ENCODE measurements around the gene DCHS2. TPM values are rescaled to one million over a fixed set of nuclear protein-coding genes. Genes with fewer than 3 reads are reported as not detected.

DCHS2 gene
- total RNA-seq, 1 donor = under 0.01 TPM

DNA sequence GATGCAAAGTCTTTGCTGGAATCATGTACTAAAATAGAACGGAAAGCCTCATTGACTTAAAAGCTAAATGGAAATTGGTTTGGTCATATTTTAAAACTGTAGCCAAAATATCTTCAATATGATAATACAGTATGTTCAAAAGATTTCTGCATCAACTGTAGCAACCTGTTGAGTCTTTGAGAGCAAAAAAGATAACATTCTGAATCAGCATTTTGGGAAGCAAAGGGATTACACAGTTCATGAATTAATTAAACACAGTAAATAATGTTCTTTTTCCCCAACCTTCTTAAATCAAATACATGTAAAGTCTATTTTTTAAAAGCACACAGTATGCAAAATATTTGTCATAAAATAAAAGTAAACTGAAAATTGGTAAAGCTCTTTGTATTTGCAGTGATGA is 50.5 kb downstream of the DCHS2 start:
- DNase-seq (ENCODE audit: low read depth) = no peak
- no peak overlapping the region for H3K4me3 ChIP-seq (ENCODE audit: low read depth, low read length)
- TF ChIP-seq, protein P1, sequence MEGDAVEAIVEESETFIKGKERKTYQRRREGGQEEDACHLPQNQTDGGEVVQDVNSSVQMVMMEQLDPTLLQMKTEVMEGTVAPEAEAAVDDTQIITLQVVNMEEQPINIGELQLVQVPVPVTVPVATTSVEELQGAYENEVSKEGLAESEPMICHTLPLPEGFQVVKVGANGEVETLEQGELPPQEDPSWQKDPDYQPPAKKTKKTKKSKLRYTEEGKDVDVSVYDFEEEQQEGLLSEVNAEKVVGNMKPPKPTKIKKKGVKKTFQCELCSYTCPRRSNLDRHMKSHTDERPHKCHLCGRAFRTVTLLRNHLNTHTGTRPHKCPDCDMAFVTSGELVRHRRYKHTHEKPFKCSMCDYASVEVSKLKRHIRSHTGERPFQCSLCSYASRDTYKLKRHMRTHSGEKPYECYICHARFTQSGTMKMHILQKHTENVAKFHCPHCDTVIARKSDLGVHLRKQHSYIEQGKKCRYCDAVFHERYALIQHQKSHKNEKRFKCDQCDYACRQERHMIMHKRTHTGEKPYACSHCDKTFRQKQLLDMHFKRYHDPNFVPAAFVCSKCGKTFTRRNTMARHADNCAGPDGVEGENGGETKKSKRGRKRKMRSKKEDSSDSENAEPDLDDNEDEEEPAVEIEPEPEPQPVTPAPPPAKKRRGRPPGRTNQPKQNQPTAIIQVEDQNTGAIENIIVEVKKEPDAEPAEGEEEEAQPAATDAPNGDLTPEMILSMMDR (IDR thresholded peaks at IDR 0.05; ENCODE audit: insufficient read depth, low read depth, low read length) = no peak

DNA sequence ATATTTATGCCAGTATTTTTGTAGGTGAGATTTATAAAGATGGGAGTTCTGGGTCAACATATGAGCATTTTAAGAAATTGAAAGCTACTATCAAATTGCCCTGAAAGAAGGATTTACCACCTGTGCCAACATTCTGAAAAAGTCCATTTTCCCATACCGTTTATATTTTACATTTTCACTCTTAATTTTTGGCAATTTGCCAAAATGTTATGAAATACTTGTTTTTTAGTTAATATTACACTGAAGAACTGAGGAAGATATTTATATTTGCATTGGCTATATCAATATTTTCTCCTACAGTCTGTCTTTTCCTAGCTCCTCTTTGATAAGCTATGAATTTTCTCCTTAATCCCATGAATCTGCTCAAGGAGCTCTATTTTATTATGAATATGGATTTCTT is 52.4 kb downstream of the DCHS2 start:
- H3K4me3 ChIP-seq (ENCODE audit: low read depth, low read length) = no peak overlapping the region
- TF ChIP-seq, protein P1 (IDR thresholded peaks at IDR 0.05; ENCODE audit: insufficient read depth, low read depth, low read length) = no peak
- DNase-seq (ENCODE audit: low read depth) = no peak

DNA sequence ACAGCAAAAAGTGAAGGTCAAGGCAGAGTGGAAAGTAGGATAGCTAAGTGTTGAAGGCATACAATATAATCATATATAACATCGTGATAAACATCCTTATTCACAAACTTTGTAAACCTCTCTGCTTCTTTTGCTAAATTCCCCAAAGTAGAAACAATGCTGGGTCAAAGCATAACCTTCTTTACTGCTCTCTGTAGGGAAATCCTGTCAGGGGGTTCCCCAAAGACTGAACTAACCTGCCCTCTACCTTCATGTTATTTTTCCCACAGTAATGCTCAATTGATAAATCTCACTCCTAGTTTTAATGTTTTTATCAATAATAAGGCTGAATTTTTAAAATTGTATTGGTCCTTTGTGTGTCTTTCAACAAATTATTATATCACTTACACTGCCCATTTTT is 55.7 kb downstream of the DCHS2 start:
- no peak overlapping the region for H3K4me3 ChIP-seq (ENCODE audit: low read depth, low read length)
- DNase-seq (ENCODE audit: low read depth) = no peak
- TF ChIP-seq, protein P1 (IDR thresholded peaks at IDR 0.05; ENCODE audit: insufficient read depth, low read depth, low read length) = no peak

DNA sequence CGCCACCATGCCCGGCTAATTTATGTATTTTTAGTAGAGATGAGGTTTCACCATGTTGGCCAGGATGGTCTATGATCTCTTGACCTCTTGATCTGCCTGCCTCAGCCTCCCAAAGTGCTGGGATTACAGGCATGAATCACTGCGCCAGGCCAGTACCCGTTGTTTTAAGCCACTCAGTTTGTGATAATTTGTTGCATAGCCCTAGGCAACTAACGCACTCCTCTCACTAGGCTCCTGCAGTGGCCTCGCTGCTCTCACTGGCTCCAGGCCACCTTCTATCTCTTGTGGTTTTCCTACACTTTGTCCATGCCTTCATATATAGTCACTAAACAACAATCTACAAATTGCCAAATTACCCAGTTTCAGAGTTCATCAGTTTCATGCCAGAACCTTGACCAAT is 58.1 kb downstream of the DCHS2 start:
- TF ChIP-seq, protein P1 (IDR thresholded peaks at IDR 0.05; ENCODE audit: insufficient read depth, low read depth, low read length) = no peak

DNA sequence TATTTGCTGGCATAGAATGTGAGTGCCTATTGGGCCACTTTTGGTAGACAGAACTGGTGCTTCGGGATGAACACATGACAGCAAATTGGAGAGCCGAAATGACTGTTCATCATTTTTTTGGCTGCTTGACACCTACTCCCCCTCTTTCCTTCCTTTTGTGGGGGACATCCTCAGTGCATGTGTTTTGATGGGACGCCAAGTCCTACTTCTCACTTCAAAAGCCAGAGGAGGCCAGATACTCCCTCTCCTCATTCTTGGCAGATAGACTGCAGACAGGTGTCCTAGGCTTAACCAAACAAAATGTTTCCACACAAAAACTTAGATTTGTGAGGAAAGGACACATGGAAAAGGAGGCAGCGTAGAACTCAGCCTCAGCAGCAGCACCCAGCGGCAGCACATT is 62.4 kb downstream of the DCHS2 start:
- H3K4me3 ChIP-seq (ENCODE audit: low read depth, low read length) = no peak overlapping the region
- TF ChIP-seq, protein P1 (IDR thresholded peaks at IDR 0.05; ENCODE audit: insufficient read depth, low read depth, low read length) = no peak

More for the DNA sequence above, 58.1 kb downstream of the DCHS2 start:
- no peak overlapping the region for H3K4me3 ChIP-seq (ENCODE audit: low read depth, low read length)
- DNase-seq (ENCODE audit: low read depth) = no peak

DNA sequence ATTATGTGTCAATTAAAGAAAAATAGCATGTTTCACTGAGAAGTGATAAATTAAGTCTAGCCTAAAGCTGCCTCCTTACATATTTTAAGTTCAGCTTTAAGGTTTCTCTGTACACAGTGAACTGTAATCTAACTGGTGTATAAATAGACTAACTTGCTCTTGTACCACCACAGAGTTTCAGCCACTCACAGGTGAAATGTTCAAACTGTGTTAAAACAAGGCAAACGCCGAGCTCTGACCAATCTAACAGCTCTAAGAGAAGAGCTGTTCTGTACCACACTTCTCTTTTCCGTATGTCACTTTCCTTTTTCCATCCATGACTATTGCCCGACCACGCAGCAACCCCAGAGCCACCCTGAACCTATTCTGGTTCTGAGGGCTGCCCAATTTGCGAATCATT is 64.5 kb downstream of the DCHS2 start:
- TF ChIP-seq, protein P1 (IDR thresholded peaks at IDR 0.05; ENCODE audit: insufficient read depth, low read depth, low read length) = no peak
- H3K4me3 ChIP-seq (ENCODE audit: low read depth, low read length) = no peak overlapping the region
- DNase-seq (ENCODE audit: low read depth) = no peak

More for the DNA sequence above, 62.4 kb downstream of the DCHS2 start:
- DNase-seq (ENCODE audit: low read depth) = no peak

DNA sequence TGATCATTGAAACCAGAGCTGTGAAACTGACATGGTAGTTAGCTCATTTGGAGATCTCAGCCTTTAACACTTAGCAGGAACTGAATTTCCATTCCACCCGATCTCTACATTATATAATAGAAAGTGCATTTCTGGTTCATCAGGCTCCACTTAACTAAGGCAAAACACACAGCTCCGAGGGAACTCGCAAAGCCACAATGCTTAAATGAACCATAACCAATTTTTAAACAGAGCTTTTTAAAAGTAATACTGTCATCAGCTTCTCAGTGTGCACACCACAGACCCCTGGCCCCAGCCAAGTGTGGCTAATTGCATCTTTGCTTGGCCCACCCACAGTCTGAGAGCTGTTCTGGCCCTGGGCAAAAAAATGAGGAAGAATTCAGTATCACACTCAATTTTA is 66.1 kb downstream of the DCHS2 start:
- H3K4me3 ChIP-seq (ENCODE audit: low read depth, low read length) = no peak overlapping the region
- TF ChIP-seq, protein P1 (IDR thresholded peaks at IDR 0.05; ENCODE audit: insufficient read depth, low read depth, low read length) = no peak
- DNase-seq (ENCODE audit: low read depth) = no peak

Measured in fibroblast of villous mesenchyme (primary cell).